Smooth muscle cell (in vitro differentiated cells): Measurements from ENCODE around the gene HES5. TPM values are rescaled to one million over a fixed set of nuclear protein-coding genes. Genes with fewer than 3 reads are reported as not detected.

Source experiments
- DNase-seq: peaks from one replicate; lab custom pipeline; 2025; ENCODE audit not compliant: unreplicated experiment; lab: John Stamatoyannopoulos, UW
- H2AFZ ChIP-seq: fragments of 200-600 bp; sonication (generic); 2 replicates; pipeline ENCODE4 v1.6.0; 2016; ENCODE audit warnings: antibody characterized with exemption, low read depth, mild to moderate bottlenecking
- H3F3A ChIP-seq: fragments of 200-600 bp; sonication (generic); 2 replicates; pipeline ENCODE4 v1.6.0; 2017; ENCODE audit warnings: antibody characterized with exemption, low read depth
- H3K27ac ChIP-seq: fragments of 200-600 bp; sonication (generic); 2 replicates; pipeline ENCODE4 v1.5.1; 2016; ENCODE audit warnings: low read depth, mild to moderate bottlenecking
- H3K27me3 ChIP-seq: fragments of 200-600 bp; sonication (generic); 2 replicates; pipeline ENCODE4 v1.6.1; 2016; ENCODE audit warnings: low read depth, mild to moderate bottlenecking
- H3K36me3 ChIP-seq: fragments of 200-600 bp; sonication (generic); 2 replicates; pipeline ENCODE4 v1.5.1; 2016; ENCODE audit warnings: low read depth
- H3K4me1 ChIP-seq: fragments of 200-600 bp; sonication (generic); 2 replicates; pipeline ENCODE4 v1.5.1; 2016; ENCODE audit warnings: low read depth
- H3K4me2 ChIP-seq: fragments of 200-600 bp; sonication (generic); 2 replicates; pipeline ENCODE4 v1.6.0; 2016; ENCODE audit warnings: mild to moderate bottlenecking
- H3K4me3 ChIP-seq: fragments of 200-600 bp; sonication (generic); 2 replicates; pipeline ENCODE4 v1.5.1; 2016; ENCODE audit warnings: mild to moderate bottlenecking
- H3K79me2 ChIP-seq: fragments of 200-600 bp; sonication (generic); 2 replicates; pipeline ENCODE4 v1.6.0; 2016; ENCODE audit warnings: low read depth, mild to moderate bottlenecking
- H3K9ac ChIP-seq: fragments of 200-600 bp; sonication (generic); 2 replicates; pipeline ENCODE4 v1.6.0; 2016; ENCODE audit warnings: low read depth
- H3K9me3 ChIP-seq: fragments of 200-600 bp; sonication (generic); replicated peaks from 2 replicates; pipeline ENCODE4 v1.5.1; 2016; ENCODE audit warnings: low read depth
- H4K20me1 ChIP-seq: fragments of 200-600 bp; sonication (generic); 2 replicates; pipeline ENCODE4 v1.6.0; 2016; ENCODE audit warnings: low read depth
- WGBS: methylation state at CpG from one replicate; pipeline ENCODE4 v1.1.7; 2016; ENCODE audit warnings: low lambda C conversion rate; 5-methylcytosine and 5-hydroxymethylcytosine counted together
- polyA plus RNA-seq: library from polyadenylated mRNA; unstranded; fragments of >200 nt; fragmentation: Nextera tagmentation; extraction: Ambion mirVana; gene quantifications from 2 replicates; pipeline ENCODE4 v1.2.1, GENCODE V29; 2016
- total RNA-seq: library from RNA; depleted of rRNA; stranded (reverse); fragments of >200 nt; gene quantifications from 2 replicates; pipeline ENCODE4 v1.2.3, GENCODE V29; 2014
- TF ChIP-seq, protein P1 (sequence below): fragments of 200-600 bp; sonication (generic); IDR thresholded peaks from 2 replicates; pipeline ENCODE4 v1.5.1; 2017; ENCODE audit warnings: borderline replicate concordance, mild to moderate bottlenecking, antibody characterized with exemption; ENCODE audit not compliant: insufficient read depth, poor library complexity, severe bottlenecking

HES5 gene
- total and polyA plus RNA-seq, 2 experiments from 2014 or later: 1.6 to 1.7 TPM

DNA sequence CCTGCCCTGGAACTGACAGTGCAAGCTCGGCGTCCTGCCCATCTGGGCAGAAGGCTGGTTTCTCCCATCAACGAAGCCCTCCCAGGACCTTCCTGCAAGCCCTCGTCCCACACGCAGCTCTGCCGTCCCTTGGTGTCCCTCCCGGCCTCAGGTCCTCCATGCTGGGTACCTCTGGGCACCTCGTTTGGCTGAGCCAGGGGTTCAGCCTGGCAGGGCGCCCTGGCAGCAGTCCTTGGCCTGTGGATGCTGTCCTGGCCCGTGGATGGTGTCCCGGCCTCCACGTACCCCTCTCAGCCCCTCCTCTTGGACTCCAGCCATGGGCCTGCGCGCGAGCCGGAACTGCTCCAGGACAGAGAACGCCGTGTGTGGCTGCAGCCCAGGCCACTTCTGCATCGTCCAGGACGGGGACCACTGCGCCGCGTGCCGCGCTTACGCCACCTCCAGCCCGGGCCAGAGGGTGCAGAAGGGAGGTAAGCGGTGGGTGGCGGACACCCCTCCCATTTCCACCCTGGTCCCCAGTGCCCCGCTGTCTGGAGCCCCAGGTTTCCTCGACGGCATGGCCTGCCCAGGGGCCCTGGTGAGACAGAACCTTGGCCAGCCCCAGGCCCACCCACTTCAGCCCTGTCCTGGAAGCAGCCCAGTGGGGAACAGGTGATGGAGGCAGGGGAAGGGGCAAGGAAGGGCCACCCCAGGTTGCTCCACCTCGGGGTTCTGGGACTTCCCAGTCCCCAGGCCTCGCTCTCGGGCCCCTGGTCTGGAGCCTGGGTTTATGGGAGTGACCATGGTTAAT, 29.6 kb upstream of the HES5 start:
- Histone ChIP-seq H3K27ac (no peak overlapping the region), H2AFZ (no peak overlapping the region), H3K27me3 (no peaks in the 10 kb centered on the region), H3K4me2 (no peak overlapping the region), H4K20me1 (no peaks in the 10 kb centered on the region), H3K4me1 (peaks cover 8% of the 10 kb centered on the region), H3K79me2 (no peaks in the 10 kb centered on the region), H3K9ac (no peak overlapping the region), H3K36me3 (no peaks in the 10 kb centered on the region), H3K9me3 (no peaks in the 10 kb centered on the region), H3K4me3 (no peak overlapping the region), H3F3A (no peaks in the 10 kb centered on the region)
- no peak for DNase-seq
- 88% methylated on average over 23 of the region's 35 CpGs for WGBS
- TF ChIP-seq, protein P1, sequence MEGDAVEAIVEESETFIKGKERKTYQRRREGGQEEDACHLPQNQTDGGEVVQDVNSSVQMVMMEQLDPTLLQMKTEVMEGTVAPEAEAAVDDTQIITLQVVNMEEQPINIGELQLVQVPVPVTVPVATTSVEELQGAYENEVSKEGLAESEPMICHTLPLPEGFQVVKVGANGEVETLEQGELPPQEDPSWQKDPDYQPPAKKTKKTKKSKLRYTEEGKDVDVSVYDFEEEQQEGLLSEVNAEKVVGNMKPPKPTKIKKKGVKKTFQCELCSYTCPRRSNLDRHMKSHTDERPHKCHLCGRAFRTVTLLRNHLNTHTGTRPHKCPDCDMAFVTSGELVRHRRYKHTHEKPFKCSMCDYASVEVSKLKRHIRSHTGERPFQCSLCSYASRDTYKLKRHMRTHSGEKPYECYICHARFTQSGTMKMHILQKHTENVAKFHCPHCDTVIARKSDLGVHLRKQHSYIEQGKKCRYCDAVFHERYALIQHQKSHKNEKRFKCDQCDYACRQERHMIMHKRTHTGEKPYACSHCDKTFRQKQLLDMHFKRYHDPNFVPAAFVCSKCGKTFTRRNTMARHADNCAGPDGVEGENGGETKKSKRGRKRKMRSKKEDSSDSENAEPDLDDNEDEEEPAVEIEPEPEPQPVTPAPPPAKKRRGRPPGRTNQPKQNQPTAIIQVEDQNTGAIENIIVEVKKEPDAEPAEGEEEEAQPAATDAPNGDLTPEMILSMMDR: no peak

DNA sequence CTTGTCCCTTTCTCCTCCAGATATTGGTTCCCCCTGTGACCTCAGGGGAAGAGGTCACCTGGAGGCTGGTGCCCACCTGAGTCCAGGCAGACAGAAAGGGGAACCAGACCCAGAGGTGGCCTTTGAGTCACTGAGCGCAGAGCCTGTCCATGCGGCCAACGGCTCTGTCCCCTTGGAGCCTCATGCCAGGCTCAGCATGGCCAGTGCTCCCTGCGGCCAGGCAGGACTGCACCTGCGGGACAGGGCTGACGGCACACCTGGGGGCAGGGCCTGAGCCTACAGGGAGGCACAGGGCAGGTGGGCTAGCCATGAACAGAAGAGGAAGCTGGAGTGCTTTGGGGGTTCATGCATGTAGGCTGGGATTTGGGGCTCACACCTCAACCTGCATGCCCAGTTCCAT, 28.8 kb upstream of the HES5 start:
- H3K79me2 ChIP-seq: no peaks in the 10 kb centered on the region
- TF ChIP-seq, protein P1: no peak
- 98% methylated on average over 6 of the region's 6 CpGs for WGBS
- H3K4me2 ChIP-seq: no peak overlapping the region
- no peaks in the 10 kb centered on the region for H3K27me3 ChIP-seq
- no peaks in the 10 kb centered on the region for H3K36me3 ChIP-seq
- H3K4me3 ChIP-seq: no peak overlapping the region
- H3K27ac ChIP-seq: no peak overlapping the region
- no peaks in the 10 kb centered on the region for H3K9me3 ChIP-seq
- no peak overlapping the region for H3K9ac ChIP-seq
- H4K20me1 ChIP-seq: no peaks in the 10 kb centered on the region
- no peak overlapping the region for H2AFZ ChIP-seq
- H3F3A ChIP-seq: no peaks in the 10 kb centered on the region
- no peak for DNase-seq
- H3K4me1 ChIP-seq: peaks cover 8% of the 10 kb centered on the region

DNA sequence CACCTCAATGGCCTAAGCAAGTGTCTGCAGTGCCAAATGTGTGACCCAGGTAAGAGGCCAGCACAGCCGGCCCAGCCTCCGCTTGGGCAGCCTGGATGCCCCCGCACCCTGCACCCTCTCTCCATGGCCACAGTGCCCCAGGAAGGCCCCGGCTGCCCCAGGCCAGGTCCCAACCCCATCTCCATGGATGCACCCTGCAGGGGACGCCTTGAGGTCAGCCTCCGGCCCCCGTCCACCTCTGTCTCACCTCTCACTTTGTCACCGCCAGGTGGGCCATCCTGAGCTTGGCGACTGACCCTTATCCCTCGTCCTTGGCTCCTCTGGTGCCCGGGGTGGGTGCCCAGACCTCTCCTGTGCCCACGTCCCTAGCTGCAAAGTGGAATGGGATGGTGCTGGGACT, 28.4 kb upstream of the HES5 start:
- Histone ChIP-seq H2AFZ (no peak overlapping the region), H3K9ac (no peak overlapping the region), H3K36me3 (no peaks in the 10 kb centered on the region), H3K9me3 (no peaks in the 10 kb centered on the region), H3K79me2 (no peaks in the 10 kb centered on the region), H3K27ac (no peak overlapping the region), H3F3A (no peaks in the 10 kb centered on the region), H3K27me3 (no peaks in the 10 kb centered on the region), H4K20me1 (no peaks in the 10 kb centered on the region), H3K4me1 (peaks cover 8% of the 10 kb centered on the region), H3K4me2 (no peak overlapping the region), H3K4me3 (no peak overlapping the region)
- WGBS: 87% methylated on average over 12 of the region's 12 CpGs
- no peak for DNase-seq
- TF ChIP-seq, protein P1: no peak
